ENCODE data around the gene FNDC3B.

DNA sequence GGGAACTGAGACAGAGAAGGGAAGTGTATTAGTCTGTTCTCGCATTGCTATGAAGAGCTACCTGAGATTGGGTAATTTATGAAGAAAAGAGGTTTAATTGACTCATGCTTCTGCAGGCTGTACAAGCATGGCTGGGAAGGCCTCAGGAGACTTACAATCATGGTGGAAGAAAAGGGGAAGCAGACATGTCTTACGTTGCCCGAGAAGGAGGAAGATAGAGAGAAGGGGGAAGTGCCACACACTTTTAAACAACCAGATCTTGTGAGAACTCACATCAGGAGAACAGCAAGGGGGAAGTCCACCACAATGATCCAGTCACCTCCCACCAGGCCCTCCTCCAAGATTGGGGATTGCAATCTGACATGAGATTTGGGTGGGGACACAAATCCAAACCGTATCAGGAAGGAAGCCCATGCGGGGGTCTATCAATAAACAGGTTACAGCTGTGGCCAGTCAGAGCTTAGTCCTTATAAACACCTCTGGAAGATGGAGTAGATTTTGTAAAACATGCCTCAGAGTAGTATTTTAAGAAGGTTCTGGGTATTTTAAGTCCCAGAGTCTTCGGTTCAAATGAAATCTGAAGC lies 254.9 kb downstream of the FNDC3B start:
- TF ChIP-seq, protein P1, sequence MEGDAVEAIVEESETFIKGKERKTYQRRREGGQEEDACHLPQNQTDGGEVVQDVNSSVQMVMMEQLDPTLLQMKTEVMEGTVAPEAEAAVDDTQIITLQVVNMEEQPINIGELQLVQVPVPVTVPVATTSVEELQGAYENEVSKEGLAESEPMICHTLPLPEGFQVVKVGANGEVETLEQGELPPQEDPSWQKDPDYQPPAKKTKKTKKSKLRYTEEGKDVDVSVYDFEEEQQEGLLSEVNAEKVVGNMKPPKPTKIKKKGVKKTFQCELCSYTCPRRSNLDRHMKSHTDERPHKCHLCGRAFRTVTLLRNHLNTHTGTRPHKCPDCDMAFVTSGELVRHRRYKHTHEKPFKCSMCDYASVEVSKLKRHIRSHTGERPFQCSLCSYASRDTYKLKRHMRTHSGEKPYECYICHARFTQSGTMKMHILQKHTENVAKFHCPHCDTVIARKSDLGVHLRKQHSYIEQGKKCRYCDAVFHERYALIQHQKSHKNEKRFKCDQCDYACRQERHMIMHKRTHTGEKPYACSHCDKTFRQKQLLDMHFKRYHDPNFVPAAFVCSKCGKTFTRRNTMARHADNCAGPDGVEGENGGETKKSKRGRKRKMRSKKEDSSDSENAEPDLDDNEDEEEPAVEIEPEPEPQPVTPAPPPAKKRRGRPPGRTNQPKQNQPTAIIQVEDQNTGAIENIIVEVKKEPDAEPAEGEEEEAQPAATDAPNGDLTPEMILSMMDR (IDR thresholded peaks at IDR 0.05): no peak
- TF ChIP-seq EZH2 (IDR thresholded peaks at IDR 0.05; ENCODE audit: borderline replicate concordance, insufficient read depth, low read depth, low read length, poor library complexity, severe bottlenecking): no peak

All from B cell (primary cell).